CD4-positive, alpha-beta T cell treated with Interleukin-12 subunit alpha and Interleukin-12 subunit beta, for 1 hour (primary cell): ENCODE data around the gene CCDC71.
A peak's percentile ranks its signal among the peaks of the same experiment; 100 is the strongest.

Experiments
- DNase-seq: peaks from one replicate; pipeline ENCODE4 v3.0.0-alpha.2; 2020

CCDC71 gene

GRCh38 chr3:49165771-49166751, at the start of gene CCDC71:
Gene CCDC71 (minus strand): TSS chr3:49166331. CDS start chr3:49164208, 2,123 bp downstream.
- peak; percentile 83 for DNase-seq

GRCh38 chr3:49213998-49214397, 47.9 kb upstream of the CCDC71 start:
- no peak for DNase-seq

- no peak for DNase-seq
Measured at GRCh38 chr3:49213541-49213943, 47.4 kb upstream of the CCDC71 start.

- no peak for DNase-seq
Measured at GRCh38 chr3:49199900-49200281, 33.8 kb upstream of the CCDC71 start.

GRCh38 chr3:49199239-49199899, 33.2 kb upstream of the CCDC71 start:
- DNase-seq, result no peak

- DNase-seq, result no peak
Measured at GRCh38 chr3:49198611-49199230, 32.6 kb upstream of the CCDC71 start.

GRCh38 chr3:49198161-49198560, 32.0 kb upstream of the CCDC71 start:
- DNase-seq, result no peak

GRCh38 chr3:49191741-49192140, 25.6 kb upstream of the CCDC71 start:
- DNase-seq, result no peak

GRCh38 chr3:49183873-49184272, 17.7 kb upstream of the CCDC71 start:
- DNase-seq, result no peak

- no peak for DNase-seq
Measured at GRCh38 chr3:49182682-49183081, 16.6 kb upstream of the CCDC71 start.

GRCh38 chr3:49181351-49181750, 15.2 kb upstream of the CCDC71 start:
- no peak for DNase-seq

- no peak for DNase-seq
Measured at GRCh38 chr3:49180116-49180515, 14.0 kb upstream of the CCDC71 start.

- no peak for DNase-seq
Measured at GRCh38 chr3:49177073-49177472, 10.9 kb upstream of the CCDC71 start.

GRCh38 chr3:49175530-49175929, 9.4 kb upstream of the CCDC71 start:
- DNase-seq, result no peak

GRCh38 chr3:49174397-49174985, 8.4 kb upstream of the CCDC71 start:
- DNase-seq, result no peak

GRCh38 chr3:49173792-49174170, 7.7 kb upstream of the CCDC71 start:
- no peak for DNase-seq

GRCh38 chr3:49173116-49173791, 7.1 kb upstream of the CCDC71 start:
- no peak for DNase-seq

- DNase-seq, result no peak
Measured at GRCh38 chr3:49172551-49173041, 6.5 kb upstream of the CCDC71 start.

- no peak for DNase-seq
Measured at GRCh38 chr3:49171775-49172500, 5.8 kb upstream of the CCDC71 start.

GRCh38 chr3:49171119-49171774, 5.1 kb upstream of the CCDC71 start, which contains the start of gene KLHDC8B:
Gene KLHDC8B (plus strand): TSS chr3:49171598. CDS start chr3:49172770, 1,172 bp downstream.
- DNase-seq, result peak; percentile 83

- no peak for DNase-seq
Measured at GRCh38 chr3:49170744-49171118, 4.6 kb upstream of the CCDC71 start.
